ENCODE data around the gene JARID2.
"Not testable (repeated sequence)": the region's sequence is repeated elsewhere in the genome, so short reads cannot be mapped to it uniquely, and the experiment has no call there.

JARID2 gene

DNA sequence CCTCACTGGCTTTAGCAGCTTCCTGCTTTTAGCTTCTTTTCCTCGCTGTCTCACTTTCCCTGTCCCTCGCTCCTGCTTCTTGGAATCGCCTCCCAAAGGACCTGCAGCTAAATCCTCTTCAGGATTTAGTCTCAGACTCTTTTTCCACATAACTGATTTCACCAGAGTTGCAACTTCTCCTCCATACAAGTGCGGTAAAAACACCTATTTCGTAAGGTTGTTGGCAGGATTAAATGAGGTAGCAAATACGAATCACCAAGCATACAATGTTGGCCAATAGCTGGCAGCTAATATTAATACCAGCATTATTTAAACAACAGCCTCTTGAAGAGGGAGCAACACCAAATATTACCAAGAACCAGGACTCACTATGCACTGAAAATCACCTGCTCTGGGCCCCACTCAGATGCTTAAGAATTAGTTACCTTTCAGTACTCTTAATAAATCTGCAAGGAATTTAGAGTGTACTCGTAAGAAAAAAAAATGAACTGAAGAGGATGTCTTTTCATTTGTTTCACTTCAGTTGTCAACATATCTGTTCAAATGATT is 293.9 kb downstream of the JARID2 start:
- no peak overlapping the region for H4K91ac ChIP-seq (ENCODE audit: low read depth, low read length, poor library complexity)
- no peaks in the 10 kb centered on the region for H3K27me3 ChIP-seq (ENCODE audit: control insufficient read depth in 3 of 3, insufficient read depth in 3 of 3, low read depth in 1 of 3, low read length in 3 of 3)
- H2BK12ac ChIP-seq (ENCODE audit: low read length): no peak overlapping the region
- H2BK5ac ChIP-seq (ENCODE audit: low read length): no peak overlapping the region
- H3K14ac ChIP-seq (ENCODE audit: low read length): no peak overlapping the region
- H3K9me3 ChIP-seq (replicated peaks in 1 of 2; ENCODE audit: control insufficient read depth in 2 of 2, insufficient read depth in 1 of 2, low read depth in 1 of 2, low read length in 2 of 2): peaks cover 4 to 6% of the 10 kb centered on the region in 2 donors
- no peak overlapping the region for H2AFZ ChIP-seq (ENCODE audit: low read length)
- no peak overlapping the region for H2AK5ac ChIP-seq (ENCODE audit: low read depth, low read length)
- H2BK120ac ChIP-seq (ENCODE audit: low read depth, low read length): no peak overlapping the region
- no peak overlapping the region for H3K4me2 ChIP-seq (ENCODE audit: insufficient read depth, low read length, poor library complexity, severe bottlenecking)
- no peak overlapping the region for H3K4ac ChIP-seq (ENCODE audit: low read length)
- no peak overlapping the region for H4K8ac ChIP-seq (ENCODE audit: low read depth, low read length)
- no peak overlapping the region for H3K9ac ChIP-seq (ENCODE audit: low read depth, low read length, poor library complexity)
- no peaks in the 10 kb centered on the region for H3K36me3 ChIP-seq (replicated peaks in 1 of 2; ENCODE audit: control insufficient read depth in 2 of 2, insufficient read depth in 2 of 2, low read length in 2 of 2)
- DNase-seq (ENCODE audit: low spot score): no peak
- no peak overlapping the region for H3K23ac ChIP-seq (ENCODE audit: low read depth, low read length, poor library complexity)
- no peaks in the 10 kb centered on the region for H3K79me1 ChIP-seq (ENCODE audit: low read depth, low read length)
- no peak overlapping the region for H3K27ac ChIP-seq (replicated peaks; ENCODE audit: low read length)
- no CpG with 5 or more reads among the region's 7 CpGs for WGBS, 2 donors (ENCODE audit: extremely low coverage in 2 of 2, insufficient read length in 2 of 2, insufficient replicate concordance in 1 of 2)
- no peaks in the 10 kb centered on the region for H3K4me1 ChIP-seq (ENCODE audit: control insufficient read depth in 2 of 2, insufficient read depth in 1 of 2, low read depth in 1 of 2, low read length in 2 of 2)
- no peak overlapping the region for H2BK15ac ChIP-seq (ENCODE audit: low read length)
- no peak overlapping the region for H3K18ac ChIP-seq (ENCODE audit: low read length)
- no peak overlapping the region for H3K4me3 ChIP-seq (ENCODE audit: low read length in 2 of 2)

DNA sequence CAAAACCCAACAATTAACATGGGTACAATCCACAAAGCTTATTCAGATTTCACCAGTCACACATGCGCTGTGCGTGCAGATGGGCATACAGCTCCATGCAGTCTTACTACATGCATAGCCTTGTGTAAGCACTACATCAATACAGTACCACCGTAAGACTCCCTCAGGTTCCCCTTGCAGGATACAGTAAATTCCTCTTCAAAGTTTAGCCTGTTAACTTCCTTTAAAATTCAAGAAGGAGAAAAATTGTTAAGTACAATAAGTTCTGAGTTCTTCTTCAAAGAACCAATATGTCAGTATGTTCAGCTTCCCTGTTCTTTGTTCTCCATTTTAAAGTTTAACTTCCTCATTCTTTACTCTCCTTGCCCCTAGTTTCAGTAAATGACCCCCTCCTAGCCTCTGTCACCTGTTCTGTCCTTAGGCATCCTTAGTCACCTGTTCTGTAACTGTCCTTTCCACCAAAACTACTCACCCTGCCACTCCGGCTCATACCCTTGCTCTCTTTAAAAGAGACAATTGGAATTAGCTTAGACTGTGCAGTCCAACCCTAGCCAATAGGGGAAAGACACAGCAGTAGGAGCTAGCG is 297.6 kb downstream of the JARID2 start:
- WGBS, 2 donors (ENCODE audit: extremely low coverage in 2 of 2, insufficient read length in 2 of 2, insufficient replicate concordance in 1 of 2): no CpG with 5 or more reads among the region's 5 CpGs
- not testable (repeated sequence) for H3K4me2 ChIP-seq (ENCODE audit: insufficient read depth, low read length, poor library complexity, severe bottlenecking); H2AFZ ChIP-seq (ENCODE audit: low read length); H3K79me1 ChIP-seq (ENCODE audit: low read depth, low read length); H3K27me3 ChIP-seq (ENCODE audit: control insufficient read depth in 3 of 3, insufficient read depth in 3 of 3, low read depth in 1 of 3, low read length in 3 of 3); H3K9ac ChIP-seq (ENCODE audit: low read depth, low read length, poor library complexity); H3K4ac ChIP-seq (ENCODE audit: low read length); H2BK15ac ChIP-seq (ENCODE audit: low read length); H3K9me3 ChIP-seq (replicated peaks in 1 of 2; ENCODE audit: control insufficient read depth in 2 of 2, insufficient read depth in 1 of 2, low read depth in 1 of 2, low read length in 2 of 2); H2BK12ac ChIP-seq (ENCODE audit: low read length); H3K18ac ChIP-seq (ENCODE audit: low read length); DNase-seq (ENCODE audit: low spot score); H2BK120ac ChIP-seq (ENCODE audit: low read depth, low read length); H3K23ac ChIP-seq (ENCODE audit: low read depth, low read length, poor library complexity); H2BK5ac ChIP-seq (ENCODE audit: low read length); H4K91ac ChIP-seq (ENCODE audit: low read depth, low read length, poor library complexity); H2AK5ac ChIP-seq (ENCODE audit: low read depth, low read length); H3K27ac ChIP-seq (replicated peaks; ENCODE audit: low read length); H4K8ac ChIP-seq (ENCODE audit: low read depth, low read length); H3K36me3 ChIP-seq (replicated peaks in 1 of 2; ENCODE audit: control insufficient read depth in 2 of 2, insufficient read depth in 2 of 2, low read length in 2 of 2); H3K4me1 ChIP-seq (ENCODE audit: control insufficient read depth in 2 of 2, insufficient read depth in 1 of 2, low read depth in 1 of 2, low read length in 2 of 2); H3K14ac ChIP-seq (ENCODE audit: low read length); H3K4me3 ChIP-seq (ENCODE audit: low read length in 2 of 2)

DNA sequence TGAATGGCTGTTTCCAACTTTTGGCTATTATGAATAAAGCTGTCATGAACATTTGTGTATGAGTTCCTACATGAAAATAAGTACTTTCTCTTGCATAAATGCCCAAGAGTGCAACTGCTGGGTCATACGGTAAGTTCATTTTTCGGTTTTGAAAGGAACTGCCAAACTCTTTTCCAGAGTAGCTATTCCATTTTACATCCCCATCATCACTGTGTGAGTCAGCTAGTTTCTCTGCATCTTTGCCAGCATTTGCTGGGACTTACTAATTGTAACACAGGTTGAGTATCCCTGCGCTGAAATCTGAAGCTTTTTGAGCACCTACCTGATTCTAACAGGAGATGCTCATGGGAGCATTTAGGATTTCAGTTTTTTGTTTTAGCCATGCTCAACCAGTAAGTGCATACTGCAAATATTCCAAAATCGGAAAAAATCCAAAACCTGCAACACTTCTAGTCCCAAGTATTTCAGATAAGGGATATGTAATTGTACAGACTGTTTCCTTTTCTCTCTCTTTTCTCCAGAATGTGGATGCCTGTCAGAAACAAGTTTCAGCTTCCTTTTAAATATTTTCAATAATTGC is 298.5 kb downstream of the JARID2 start:
- Histone ChIP-seq H3K14ac (ENCODE audit: low read length) (no peak overlapping the region), H3K18ac (ENCODE audit: low read length) (no peak overlapping the region), H3K27ac (replicated peaks; ENCODE audit: low read length) (no peak overlapping the region), H4K91ac (ENCODE audit: low read depth, low read length, poor library complexity) (no peak overlapping the region), H3K9ac (ENCODE audit: low read depth, low read length, poor library complexity) (no peak overlapping the region), H2BK120ac (ENCODE audit: low read depth, low read length) (no peak overlapping the region), H4K8ac (ENCODE audit: low read depth, low read length) (no peak overlapping the region), H3K4ac (ENCODE audit: low read length) (no peak overlapping the region), H2AK5ac (ENCODE audit: low read depth, low read length) (no peak overlapping the region), H3K36me3 (replicated peaks in 1 of 2; ENCODE audit: control insufficient read depth in 2 of 2, insufficient read depth in 2 of 2, low read length in 2 of 2) (no peaks in the 10 kb centered on the region), H3K27me3 (ENCODE audit: control insufficient read depth in 3 of 3, insufficient read depth in 3 of 3, low read depth in 1 of 3, low read length in 3 of 3) (no peaks in the 10 kb centered on the region), H2BK12ac (ENCODE audit: low read length) (no peak overlapping the region), H2AFZ (ENCODE audit: low read length) (no peak overlapping the region), H3K4me2 (ENCODE audit: insufficient read depth, low read length, poor library complexity, severe bottlenecking) (no peak overlapping the region), H3K23ac (ENCODE audit: low read depth, low read length, poor library complexity) (no peak overlapping the region), H3K4me1 (ENCODE audit: control insufficient read depth in 2 of 2, insufficient read depth in 1 of 2, low read depth in 1 of 2, low read length in 2 of 2) (no peaks in the 10 kb centered on the region), H3K79me1 (ENCODE audit: low read depth, low read length) (peaks cover 2% of the 10 kb centered on the region), H2BK15ac (ENCODE audit: low read length) (no peak overlapping the region), H3K4me3 (ENCODE audit: low read length in 2 of 2) (no peak overlapping the region), H2BK5ac (ENCODE audit: low read length) (no peak overlapping the region), H3K9me3 (replicated peaks in 1 of 2; ENCODE audit: control insufficient read depth in 2 of 2, insufficient read depth in 1 of 2, low read depth in 1 of 2, low read length in 2 of 2) (peaks cover 2 to 6% of the 10 kb centered on the region in 2 donors)
- WGBS, 2 donors (ENCODE audit: extremely low coverage in 2 of 2, insufficient read length in 2 of 2, insufficient replicate concordance in 1 of 2): no CpG with 5 or more reads among the region's 4 CpGs
- no peak for DNase-seq (ENCODE audit: low spot score)

DNA sequence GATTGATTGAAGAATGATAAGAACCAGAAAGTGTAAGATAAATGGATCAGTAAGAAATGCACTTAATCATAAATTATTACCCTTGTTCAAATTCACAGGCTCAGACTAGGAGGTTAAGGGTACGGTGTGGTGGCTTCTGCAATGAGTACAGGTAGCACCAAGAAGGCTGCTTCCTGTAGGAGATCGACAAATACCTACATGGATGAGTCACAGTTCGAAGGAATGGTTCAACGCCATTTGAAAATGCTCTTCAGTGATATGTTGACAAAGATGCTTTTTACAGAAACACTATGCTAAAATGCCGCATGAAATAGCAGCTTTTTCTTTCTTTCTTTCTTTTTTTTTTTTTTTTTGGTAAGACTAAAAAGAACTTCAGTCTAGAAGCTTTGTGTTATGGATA is 300.7 kb downstream of the JARID2 start:
- Histone ChIP-seq H3K4me2 (ENCODE audit: insufficient read depth, low read length, poor library complexity, severe bottlenecking) (no peak overlapping the region), H2BK120ac (ENCODE audit: low read depth, low read length) (no peak overlapping the region), H3K4me1 (ENCODE audit: control insufficient read depth in 2 of 2, insufficient read depth in 1 of 2, low read depth in 1 of 2, low read length in 2 of 2) (peaks cover 6 to 7% of the 10 kb centered on the region in 2 donors), H4K8ac (ENCODE audit: low read depth, low read length) (no peak overlapping the region), H3K36me3 (replicated peaks in 1 of 2; ENCODE audit: control insufficient read depth in 2 of 2, insufficient read depth in 2 of 2, low read length in 2 of 2) (no peaks in the 10 kb centered on the region), H3K4me3 (ENCODE audit: low read length in 2 of 2) (no peak overlapping the region), H3K27ac (replicated peaks; ENCODE audit: low read length) (no peak overlapping the region), H2BK12ac (ENCODE audit: low read length) (no peak overlapping the region), H3K9ac (ENCODE audit: low read depth, low read length, poor library complexity) (no peak overlapping the region), H3K4ac (ENCODE audit: low read length) (no peak overlapping the region), H3K23ac (ENCODE audit: low read depth, low read length, poor library complexity) (no peak overlapping the region), H2BK15ac (ENCODE audit: low read length) (no peak overlapping the region), H3K79me1 (ENCODE audit: low read depth, low read length) (peaks cover 2% of the 10 kb centered on the region), H2BK5ac (ENCODE audit: low read length) (no peak overlapping the region), H3K14ac (ENCODE audit: low read length) (no peak overlapping the region), H2AFZ (ENCODE audit: low read length) (no peak overlapping the region), H3K9me3 (replicated peaks in 1 of 2; ENCODE audit: control insufficient read depth in 2 of 2, insufficient read depth in 1 of 2, low read depth in 1 of 2, low read length in 2 of 2) (peaks cover 2 to 6% of the 10 kb centered on the region in 2 donors), H3K27me3 (ENCODE audit: control insufficient read depth in 3 of 3, insufficient read depth in 3 of 3, low read depth in 1 of 3, low read length in 3 of 3) (no peaks in the 10 kb centered on the region), H3K18ac (ENCODE audit: low read length) (no peak overlapping the region), H2AK5ac (ENCODE audit: low read depth, low read length) (no peak overlapping the region), H4K91ac (ENCODE audit: low read depth, low read length, poor library complexity) (no peak overlapping the region)
- DNase-seq (ENCODE audit: low spot score): no peak
- no CpG with 5 or more reads among the region's 5 CpGs for WGBS, 2 donors (ENCODE audit: extremely low coverage in 2 of 2, insufficient read length in 2 of 2, insufficient replicate concordance in 1 of 2)

All from neuronal stem cell (in vitro differentiated cells).